Measurements from ENCODE around the gene GNAO1. TPM values are rescaled to one million over a fixed set of nuclear protein-coding genes. Genes with fewer than 3 reads are reported as not detected.

The GNAO1 gene
- polyA plus RNA-seq, 1 donor from 2014 or later, result 31.5 TPM

- H3K4me2 ChIP-seq (ENCODE audit: low read length), result no peak overlapping the region
- no peak overlapping the region for H3K9ac ChIP-seq (ENCODE audit: low read length)
- H3K4me3 ChIP-seq (ENCODE audit: low read length), result no peak overlapping the region
- no peaks in the 10 kb centered on the region for H3K27me3 ChIP-seq (ENCODE audit: insufficient read depth, low read depth, low read length)
- H3K36me3 ChIP-seq (ENCODE audit: insufficient read depth, low read length), result peaks cover 7% of the 10 kb centered on the region
- H3K27ac ChIP-seq (ENCODE audit: low read length), result no peak overlapping the region
- H4K20me1 ChIP-seq (ENCODE audit: insufficient read depth), result no peaks in the 10 kb centered on the region
- no peaks in the 10 kb centered on the region for H3K9me3 ChIP-seq (ENCODE audit: low read length)
- H3K9me2 ChIP-seq (ENCODE audit: insufficient read depth, low read length), result no peaks in the 10 kb centered on the region
- no peaks in the 10 kb centered on the region for H3F3A ChIP-seq (ENCODE audit: insufficient read depth, low read length, poor library complexity, severe bottlenecking)
- no peak for TF ChIP-seq CTCF (IDR thresholded peaks at IDR 0.05; ENCODE audit: poor library complexity, severe bottlenecking)
- no peak for TF ChIP-seq SMC3 (conservative IDR thresholded peaks at IDR 0.05; ENCODE audit: poor library complexity)
- TF ChIP-seq EZH2 (IDR thresholded peaks at IDR 0.05; ENCODE audit: borderline replicate concordance, insufficient read depth, low read length, poor library complexity, severe bottlenecking), result no peak
- no peak for TF ChIP-seq EP300 (conservative IDR thresholded peaks at IDR 0.05; ENCODE audit: poor library complexity, severe bottlenecking)
- TF ChIP-seq MXI1 (conservative IDR thresholded peaks at IDR 0.05; ENCODE audit: poor library complexity, severe bottlenecking), result no peak
- no peaks in the 10 kb centered on the region for H3K79me2 ChIP-seq (replicated peaks; ENCODE audit: insufficient read depth, low read length)
- H2AFZ ChIP-seq (ENCODE audit: low read depth, low read length), result no peak overlapping the region
Observed at GRCh38 chr16:56368545-56368944, 177.3 kb downstream of the GNAO1 start.

- Histone ChIP-seq H3K27ac (ENCODE audit: low read length) (no peak overlapping the region), H3K9ac (ENCODE audit: low read length) (no peak overlapping the region), H3K36me3 (ENCODE audit: insufficient read depth, low read length) (peaks cover 7% of the 10 kb centered on the region), H4K20me1 (ENCODE audit: insufficient read depth) (no peaks in the 10 kb centered on the region), H3K9me3 (ENCODE audit: low read length) (no peaks in the 10 kb centered on the region), H2AFZ (ENCODE audit: low read depth, low read length) (no peak overlapping the region), H3K9me2 (ENCODE audit: insufficient read depth, low read length) (no peaks in the 10 kb centered on the region), H3K4me2 (ENCODE audit: low read length) (no peak overlapping the region), H3K4me3 (ENCODE audit: low read length) (no peak overlapping the region), H3K79me2 (replicated peaks; ENCODE audit: insufficient read depth, low read length) (no peaks in the 10 kb centered on the region), H3F3A (ENCODE audit: insufficient read depth, low read length, poor library complexity, severe bottlenecking) (no peaks in the 10 kb centered on the region), H3K27me3 (ENCODE audit: insufficient read depth, low read depth, low read length) (no peaks in the 10 kb centered on the region)
- no peak for TF ChIP-seq TAF1 (IDR thresholded peaks at IDR 0.05; ENCODE audit: low read depth)
- no peak for TF ChIP-seq MXI1 (conservative IDR thresholded peaks at IDR 0.05; ENCODE audit: poor library complexity, severe bottlenecking)
- TF ChIP-seq POLR2AphosphoS5 (IDR thresholded peaks at IDR 0.05), result no peak
- TF ChIP-seq SMC3 (conservative IDR thresholded peaks at IDR 0.05; ENCODE audit: poor library complexity), result no peak
- TF ChIP-seq EZH2 (IDR thresholded peaks at IDR 0.05; ENCODE audit: borderline replicate concordance, insufficient read depth, low read length, poor library complexity, severe bottlenecking), result no peak
- TF ChIP-seq EP300 (conservative IDR thresholded peaks at IDR 0.05; ENCODE audit: poor library complexity, severe bottlenecking), result no peak
Observed at GRCh38 chr16:56369202-56369601, 177.9 kb downstream of the GNAO1 start.

GRCh38 chr16:56370185-56370874 is 179.0 kb downstream of the GNAO1 start:
- no peak overlapping the region for H3K27ac ChIP-seq (ENCODE audit: low read length)
- H3K9ac ChIP-seq (ENCODE audit: low read length), result no peak overlapping the region
- no peaks in the 10 kb centered on the region for H3K79me2 ChIP-seq (replicated peaks; ENCODE audit: insufficient read depth, low read length)
- TF ChIP-seq TAF1 (IDR thresholded peaks at IDR 0.05; ENCODE audit: low read depth) (no peak), RAD21 (conservative IDR thresholded peaks at IDR 0.05) (no peak), SMC3 (conservative IDR thresholded peaks at IDR 0.05; ENCODE audit: poor library complexity) (no peak), MXI1 (conservative IDR thresholded peaks at IDR 0.05; ENCODE audit: poor library complexity, severe bottlenecking) (no peak), REST (IDR thresholded peaks at IDR 0.05; ENCODE audit: borderline replicate concordance) (no peak), EP300 (conservative IDR thresholded peaks at IDR 0.05; ENCODE audit: poor library complexity, severe bottlenecking) (no peak), CTCF (IDR thresholded peaks at IDR 0.05; ENCODE audit: poor library complexity, severe bottlenecking) (no peak), EZH2 (IDR thresholded peaks at IDR 0.05; ENCODE audit: borderline replicate concordance, insufficient read depth, low read length, poor library complexity, severe bottlenecking) (no peak), POLR2AphosphoS5 (IDR thresholded peaks at IDR 0.05) (no peak)
- no peaks in the 10 kb centered on the region for H3K9me2 ChIP-seq (ENCODE audit: insufficient read depth, low read length)
- H3K27me3 ChIP-seq (ENCODE audit: insufficient read depth, low read depth, low read length), result no peaks in the 10 kb centered on the region
- no peak overlapping the region for H3K4me2 ChIP-seq (ENCODE audit: low read length)
- H3K9me3 ChIP-seq (ENCODE audit: low read length), result no peaks in the 10 kb centered on the region
- no peak overlapping the region for H3K4me3 ChIP-seq (ENCODE audit: low read length)
- no peaks in the 10 kb centered on the region for H4K20me1 ChIP-seq (ENCODE audit: insufficient read depth)
- no peak overlapping the region for H2AFZ ChIP-seq (ENCODE audit: low read depth, low read length)
- no peaks in the 10 kb centered on the region for H3F3A ChIP-seq (ENCODE audit: insufficient read depth, low read length, poor library complexity, severe bottlenecking)
- peaks cover 7% of the 10 kb centered on the region for H3K36me3 ChIP-seq (ENCODE audit: insufficient read depth, low read length)
